ENCODE data around the gene SESN1. TPM values are rescaled to one million over a fixed set of nuclear protein-coding genes. Genes with fewer than 3 reads are reported as not detected.

SESN1 gene
- total and polyA plus RNA-seq, 3 donors from 2014 or later, result 82.0 to 152 (median 132) TPM

DNA sequence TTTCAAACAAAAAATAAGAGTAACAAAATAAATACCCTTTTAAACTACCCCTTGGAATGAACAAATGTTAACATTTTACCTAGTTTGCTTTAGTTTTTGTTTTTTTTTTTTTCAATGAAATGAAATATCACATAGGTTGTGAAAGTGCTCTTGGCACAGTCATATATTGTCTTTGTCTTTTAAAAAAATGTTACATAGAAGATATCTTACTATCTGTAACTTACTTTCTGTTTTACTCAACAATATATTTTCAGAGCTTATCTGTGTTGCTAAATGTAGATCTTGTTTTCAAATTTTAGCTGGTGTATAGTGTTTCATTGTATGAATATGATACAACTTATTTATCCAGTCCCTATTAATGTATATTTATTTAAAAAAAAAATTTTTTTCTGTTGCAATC is 9.3 kb upstream of the SESN1 start:
- Histone ChIP-seq H3K4me3 (no peak overlapping the region), H3K4me1 (no peaks in the 10 kb centered on the region), H3K36me3 (ENCODE audit: low read depth, missing control alignments) (no peaks in the 10 kb centered on the region), H3K9me3 (no peaks in the 10 kb centered on the region), H3K27ac (no peak overlapping the region), H3K27me3 (no peaks in the 10 kb centered on the region)
- intact Hi-C loops (cut with DNase I; ENCODE audit: low total_unique reads), result no loop called here
- TF ChIP-seq, protein P1, sequence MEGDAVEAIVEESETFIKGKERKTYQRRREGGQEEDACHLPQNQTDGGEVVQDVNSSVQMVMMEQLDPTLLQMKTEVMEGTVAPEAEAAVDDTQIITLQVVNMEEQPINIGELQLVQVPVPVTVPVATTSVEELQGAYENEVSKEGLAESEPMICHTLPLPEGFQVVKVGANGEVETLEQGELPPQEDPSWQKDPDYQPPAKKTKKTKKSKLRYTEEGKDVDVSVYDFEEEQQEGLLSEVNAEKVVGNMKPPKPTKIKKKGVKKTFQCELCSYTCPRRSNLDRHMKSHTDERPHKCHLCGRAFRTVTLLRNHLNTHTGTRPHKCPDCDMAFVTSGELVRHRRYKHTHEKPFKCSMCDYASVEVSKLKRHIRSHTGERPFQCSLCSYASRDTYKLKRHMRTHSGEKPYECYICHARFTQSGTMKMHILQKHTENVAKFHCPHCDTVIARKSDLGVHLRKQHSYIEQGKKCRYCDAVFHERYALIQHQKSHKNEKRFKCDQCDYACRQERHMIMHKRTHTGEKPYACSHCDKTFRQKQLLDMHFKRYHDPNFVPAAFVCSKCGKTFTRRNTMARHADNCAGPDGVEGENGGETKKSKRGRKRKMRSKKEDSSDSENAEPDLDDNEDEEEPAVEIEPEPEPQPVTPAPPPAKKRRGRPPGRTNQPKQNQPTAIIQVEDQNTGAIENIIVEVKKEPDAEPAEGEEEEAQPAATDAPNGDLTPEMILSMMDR (IDR thresholded peaks at IDR 0.05), result no peak
- DNase-seq, result no peak

DNA sequence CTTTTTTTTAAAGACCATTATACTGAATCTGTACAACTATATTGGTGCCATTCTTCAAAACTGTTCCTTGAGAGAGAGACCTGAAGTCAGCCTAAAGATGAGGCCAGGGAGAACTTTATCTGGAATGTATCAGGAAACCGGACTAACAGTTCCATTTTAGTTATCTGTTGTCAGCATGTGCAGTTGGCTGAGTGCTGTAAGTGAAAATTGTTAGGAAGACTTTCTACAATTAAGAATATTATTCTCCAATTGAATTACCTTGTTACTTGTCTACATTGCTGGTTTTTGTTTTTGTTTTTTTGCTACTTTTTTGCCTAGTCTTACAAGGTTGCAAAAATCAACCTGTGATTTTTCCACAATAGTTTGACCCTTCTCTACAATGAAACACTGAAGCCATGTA is 8.1 kb upstream of the SESN1 start:
- TF ChIP-seq, protein P1 (IDR thresholded peaks at IDR 0.05), result no peak
- no peak for TF ChIP-seq POLR2A (IDR thresholded peaks at IDR 0.05)
- Histone ChIP-seq H3K27ac (no peak overlapping the region), H3K27me3 (no peaks in the 10 kb centered on the region), H3K4me1 (no peaks in the 10 kb centered on the region), H3K4me3 (no peak overlapping the region), H3K36me3 (ENCODE audit: low read depth, missing control alignments) (no peaks in the 10 kb centered on the region), H3K9me3 (no peaks in the 10 kb centered on the region)
- intact Hi-C loops (cut with DNase I; ENCODE audit: low total_unique reads), result no loop called here
- 9 to 24% methylated on average over 1 of the region's 1 CpG for WGBS, 2 donors
- no peak for DNase-seq

DNA sequence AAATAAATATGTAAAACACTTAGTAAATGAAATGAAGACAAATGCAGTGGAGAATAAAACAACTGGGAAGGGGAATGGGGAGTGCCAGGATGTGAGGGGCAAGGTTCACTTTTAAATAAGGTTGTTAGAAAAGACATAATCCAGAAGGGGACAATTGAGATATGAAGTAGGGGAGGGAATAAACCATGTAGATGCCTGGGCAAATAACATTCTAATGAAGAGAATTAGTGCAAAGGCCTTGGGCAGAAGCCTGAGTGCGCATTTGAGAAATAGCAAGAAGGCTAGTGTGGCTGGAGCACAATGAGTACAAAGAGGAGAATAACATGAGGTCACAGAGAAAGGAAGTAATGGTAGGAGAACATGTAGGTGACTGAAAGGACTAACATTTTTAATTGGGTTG is 3.0 kb upstream of the SESN1 start:
- Histone ChIP-seq H3K9me3 (no peaks in the 10 kb centered on the region), H3K36me3 (ENCODE audit: low read depth, missing control alignments) (no peaks in the 10 kb centered on the region), H3K4me1 (peaks cover 11% of the 10 kb centered on the region), H3K27me3 (no peaks in the 10 kb centered on the region), H3K4me3 (no peak overlapping the region), H3K27ac (no peak overlapping the region)
- intact Hi-C loops (cut with DNase I; ENCODE audit: low total_unique reads), result no loop called here
- WGBS, 2 donors, result 100% methylated on average over 1 of the region's 1 CpG
- DNase-seq, result no peak
- TF ChIP-seq POLR2A (IDR thresholded peaks at IDR 0.05), result no peak
- TF ChIP-seq, protein P1 (IDR thresholded peaks at IDR 0.05), result no peak

DNA sequence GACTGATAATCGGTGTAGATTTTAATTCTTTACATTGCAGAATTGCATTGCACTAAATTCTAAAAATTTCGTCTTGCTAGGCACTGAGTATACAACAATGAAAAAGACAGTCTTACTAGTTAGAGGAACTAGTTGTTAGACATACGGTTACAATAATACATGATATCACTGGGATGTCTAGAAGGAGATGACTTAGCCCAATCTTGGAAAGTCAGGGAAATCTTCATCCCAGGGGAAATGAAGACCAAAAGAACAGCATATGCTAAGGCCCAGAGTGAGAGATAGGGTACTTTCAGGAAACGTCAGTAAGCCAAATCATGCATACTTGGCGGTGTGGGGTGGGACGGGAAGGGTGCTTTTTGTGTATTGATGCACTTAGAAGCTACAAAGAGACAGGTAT is 1.6 kb upstream of the SESN1 start:
- DNase-seq, result no peak
- WGBS, 2 donors, result 29 to 38% methylated on average over 6 of the region's 6 CpGs
- Histone ChIP-seq H3K27ac (no peak overlapping the region), H3K4me3 (peak overlapping the region in 1 of 2 donors; percentile 89), H3K4me1 (peaks cover 19% of the 10 kb centered on the region), H3K9me3 (no peaks in the 10 kb centered on the region), H3K27me3 (no peaks in the 10 kb centered on the region), H3K36me3 (ENCODE audit: low read depth, missing control alignments) (no peaks in the 10 kb centered on the region)
- intact Hi-C loops (cut with DNase I; ENCODE audit: low total_unique reads), result no loop called here
- no peak for TF ChIP-seq POLR2A (IDR thresholded peaks at IDR 0.05)
- TF ChIP-seq, protein P1 (IDR thresholded peaks at IDR 0.05), result no peak

DNA sequence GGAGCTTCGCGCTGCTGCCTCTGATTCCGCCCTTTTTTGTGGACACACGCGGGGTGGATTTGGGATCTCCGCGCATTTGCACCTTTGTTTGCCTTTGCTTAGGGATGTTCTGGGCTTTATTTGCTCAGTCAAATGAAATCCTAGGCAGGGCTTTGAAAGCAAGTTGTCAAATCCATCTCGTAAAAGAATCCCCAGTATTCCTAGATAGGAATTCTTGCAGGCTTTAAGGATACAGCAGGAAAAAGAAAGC is 1.1 kb upstream of the SESN1 start:
- Histone ChIP-seq H3K27me3 (no peaks in the 10 kb centered on the region), H3K36me3 (ENCODE audit: low read depth, missing control alignments) (no peaks in the 10 kb centered on the region), H3K4me1 (peaks cover 22% of the 10 kb centered on the region), H3K4me3 (peak overlapping the region; percentile 70 to 89), H3K9me3 (no peaks in the 10 kb centered on the region), H3K27ac (peak overlapping the region; percentile 96 to 98)
- TF ChIP-seq POLR2A (IDR thresholded peaks at IDR 0.05), result no peak
- TF ChIP-seq, protein P1 (IDR thresholded peaks at IDR 0.05), result no peak
- intact Hi-C loops (cut with DNase I; ENCODE audit: low total_unique reads), result no loop called here
- 0 to 1% methylated on average over 8 of the region's 8 CpGs for WGBS, 2 donors
- no peak for DNase-seq
